ENCODE measurements around the gene LCMT2. TPM values are rescaled to one million over a fixed set of nuclear protein-coding genes. Genes with fewer than 3 reads are reported as not detected.
A peak's percentile ranks its signal among the peaks of the same experiment; 100 is the strongest.

Gene LCMT2
- polyA plus RNA-seq, 1 donor = 8.1 TPM

GRCh38 chr15:43287254-43287653 is 43.1 kb downstream of the LCMT2 start:
- WGBS (ENCODE audit: insufficient coverage, low lambda C conversion rate) = no CpG with 5 or more reads among the region's 15 CpGs

GRCh38 chr15:43286074-43286473 is 44.3 kb downstream of the LCMT2 start:
- Histone ChIP-seq H3K27ac (ENCODE audit: low read length) (no peak overlapping the region), H3K27me3 (ENCODE audit: control insufficient read depth, insufficient read depth, low read length) (peaks cover 5% of the 10 kb centered on the region), H3K9me3 (ENCODE audit: control insufficient read depth, low read depth, low read length) (no peaks in the 10 kb centered on the region), H3K4me1 (ENCODE audit: control insufficient read depth, insufficient read depth, low read length) (no peaks in the 10 kb centered on the region), H3K36me3 (ENCODE audit: control insufficient read depth, insufficient read depth, low read length) (no peaks in the 10 kb centered on the region), H3K4me3 (ENCODE audit: low read length) (no peak overlapping the region)
- WGBS (ENCODE audit: insufficient coverage, low lambda C conversion rate) = no CpG with 5 or more reads among the region's 7 CpGs
- no peak for DNase-seq

More at GRCh38 chr15:43287254-43287653, 43.1 kb downstream of the LCMT2 start:
- H3K36me3 ChIP-seq (ENCODE audit: control insufficient read depth, insufficient read depth, low read length) = no peaks in the 10 kb centered on the region
- no peak for DNase-seq
- H3K4me1 ChIP-seq (ENCODE audit: control insufficient read depth, insufficient read depth, low read length) = no peaks in the 10 kb centered on the region
- H3K27me3 ChIP-seq (ENCODE audit: control insufficient read depth, insufficient read depth, low read length) = peaks cover 10% of the 10 kb centered on the region
- no peaks in the 10 kb centered on the region for H3K9me3 ChIP-seq (ENCODE audit: control insufficient read depth, low read depth, low read length)
- H3K27ac ChIP-seq (ENCODE audit: low read length) = no peak overlapping the region
- H3K4me3 ChIP-seq (ENCODE audit: low read length) = no peak overlapping the region

DNA sequence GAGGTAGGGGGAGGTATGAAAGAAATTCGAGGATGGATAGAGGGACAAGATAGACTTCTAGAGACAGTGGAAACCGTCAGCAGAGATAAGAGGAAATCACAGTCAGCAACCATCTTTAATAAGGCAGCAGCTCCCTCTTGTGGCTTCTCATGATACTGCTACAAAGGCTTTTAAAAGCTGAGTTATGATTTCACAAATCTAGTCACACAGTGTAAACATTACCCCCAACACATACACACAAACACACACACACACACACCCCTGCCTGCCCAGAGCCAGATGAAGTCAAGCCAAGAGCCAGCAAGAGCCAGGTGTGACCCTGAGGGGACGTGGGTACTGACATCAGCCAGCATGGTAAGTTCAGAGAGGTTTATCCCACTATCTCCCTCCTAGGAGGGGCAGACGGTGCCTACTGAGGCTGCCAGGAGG is 44.8 kb downstream of the LCMT2 start:
- Histone ChIP-seq H3K27me3 (ENCODE audit: control insufficient read depth, insufficient read depth, low read length) (peaks cover 7% of the 10 kb centered on the region), H3K27ac (ENCODE audit: low read length) (no peak overlapping the region), H3K9me3 (ENCODE audit: control insufficient read depth, low read depth, low read length) (no peaks in the 10 kb centered on the region), H3K4me3 (ENCODE audit: low read length) (no peak overlapping the region), H3K36me3 (ENCODE audit: control insufficient read depth, insufficient read depth, low read length) (no peaks in the 10 kb centered on the region), H3K4me1 (ENCODE audit: control insufficient read depth, insufficient read depth, low read length) (no peaks in the 10 kb centered on the region)
- no CpG with 5 or more reads among the region's 4 CpGs for WGBS (ENCODE audit: insufficient coverage, low lambda C conversion rate)
- peak; percentile 34 to 44 for DNase-seq

GRCh38 chr15:43283526-43283925 is 46.8 kb downstream of the LCMT2 start:
- no peak for DNase-seq
- no CpG with 5 or more reads among the region's 1 CpG for WGBS (ENCODE audit: insufficient coverage, low lambda C conversion rate)
- Histone ChIP-seq H3K36me3 (ENCODE audit: control insufficient read depth, insufficient read depth, low read length) (no peaks in the 10 kb centered on the region), H3K27ac (ENCODE audit: low read length) (no peak overlapping the region), H3K9me3 (ENCODE audit: control insufficient read depth, low read depth, low read length) (no peaks in the 10 kb centered on the region), H3K4me3 (ENCODE audit: low read length) (no peak overlapping the region), H3K27me3 (ENCODE audit: control insufficient read depth, insufficient read depth, low read length) (peaks cover 7% of the 10 kb centered on the region), H3K4me1 (ENCODE audit: control insufficient read depth, insufficient read depth, low read length) (no peaks in the 10 kb centered on the region)

DNA sequence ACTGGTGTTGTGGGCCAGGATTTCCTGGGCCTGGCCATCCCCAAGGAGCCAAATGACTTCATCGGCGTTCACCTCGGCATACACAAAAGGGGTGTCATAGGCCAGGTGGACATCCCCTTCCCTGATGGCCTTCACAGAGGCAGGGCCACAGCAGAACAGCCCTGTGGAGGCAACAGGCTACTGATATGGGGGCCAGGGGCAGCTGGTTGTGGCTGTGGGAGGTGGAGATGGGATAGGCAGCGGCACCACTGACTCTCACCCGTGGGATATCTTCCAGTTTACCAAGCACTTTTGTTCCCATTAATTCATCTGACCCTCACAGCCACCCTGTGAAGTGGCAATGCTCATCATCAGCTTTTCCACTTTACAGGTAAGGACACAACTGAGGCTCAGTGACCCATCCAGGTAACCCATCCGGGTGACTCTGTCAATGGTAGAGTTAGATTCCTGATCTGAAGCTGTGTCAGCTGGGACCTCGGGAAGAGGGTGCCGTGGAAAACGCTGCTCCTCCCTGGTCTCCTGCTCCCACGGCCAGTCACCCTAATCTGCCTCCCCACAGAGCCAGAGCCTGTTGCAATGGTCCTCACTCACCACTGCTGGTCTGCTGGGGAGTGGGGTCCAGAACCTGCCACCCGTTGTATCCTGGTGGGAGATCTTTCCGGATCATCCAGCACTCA is 48.3 kb downstream of the LCMT2 start:
- Histone ChIP-seq H3K9me3 (ENCODE audit: control insufficient read depth, low read depth, low read length) (no peaks in the 10 kb centered on the region), H3K27ac (ENCODE audit: low read length) (no peak overlapping the region), H3K4me1 (ENCODE audit: control insufficient read depth, insufficient read depth, low read length) (no peaks in the 10 kb centered on the region), H3K27me3 (ENCODE audit: control insufficient read depth, insufficient read depth, low read length) (peaks cover 4% of the 10 kb centered on the region), H3K4me3 (ENCODE audit: low read length) (no peak overlapping the region), H3K36me3 (ENCODE audit: control insufficient read depth, insufficient read depth, low read length) (no peaks in the 10 kb centered on the region)
- no peak for DNase-seq
- WGBS (ENCODE audit: insufficient coverage, low lambda C conversion rate) = no CpG with 5 or more reads among the region's 12 CpGs

DNA sequence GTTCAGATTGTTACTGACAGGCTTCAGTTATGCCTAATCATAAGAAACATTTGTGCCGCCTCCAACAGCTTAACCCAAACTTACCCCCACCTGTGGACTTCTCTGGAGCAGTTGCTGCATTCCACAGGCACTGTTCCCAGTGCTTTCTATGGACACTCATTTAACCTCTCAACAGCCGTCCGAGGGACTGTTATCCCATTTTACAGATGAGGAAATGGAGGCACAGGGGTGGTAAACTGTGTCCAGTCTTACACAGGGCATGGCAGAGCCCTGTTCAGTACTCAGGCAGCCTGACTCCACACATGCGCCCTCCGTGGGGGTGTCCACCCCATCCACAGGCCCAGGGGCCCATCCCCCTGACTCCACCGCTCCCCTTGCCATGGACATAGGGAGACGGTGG is 49.4 kb downstream of the LCMT2 start:
- H3K9me3 ChIP-seq (ENCODE audit: control insufficient read depth, low read depth, low read length) = no peaks in the 10 kb centered on the region
- peaks cover 2% of the 10 kb centered on the region for H3K27me3 ChIP-seq (ENCODE audit: control insufficient read depth, insufficient read depth, low read length)
- WGBS (ENCODE audit: insufficient coverage, low lambda C conversion rate) = no CpG with 5 or more reads among the region's 7 CpGs
- no peak overlapping the region for H3K27ac ChIP-seq (ENCODE audit: low read length)
- H3K4me1 ChIP-seq (ENCODE audit: control insufficient read depth, insufficient read depth, low read length) = no peaks in the 10 kb centered on the region
- DNase-seq = no peak
- no peak overlapping the region for H3K4me3 ChIP-seq (ENCODE audit: low read length)
- H3K36me3 ChIP-seq (ENCODE audit: control insufficient read depth, insufficient read depth, low read length) = no peaks in the 10 kb centered on the region

DNA sequence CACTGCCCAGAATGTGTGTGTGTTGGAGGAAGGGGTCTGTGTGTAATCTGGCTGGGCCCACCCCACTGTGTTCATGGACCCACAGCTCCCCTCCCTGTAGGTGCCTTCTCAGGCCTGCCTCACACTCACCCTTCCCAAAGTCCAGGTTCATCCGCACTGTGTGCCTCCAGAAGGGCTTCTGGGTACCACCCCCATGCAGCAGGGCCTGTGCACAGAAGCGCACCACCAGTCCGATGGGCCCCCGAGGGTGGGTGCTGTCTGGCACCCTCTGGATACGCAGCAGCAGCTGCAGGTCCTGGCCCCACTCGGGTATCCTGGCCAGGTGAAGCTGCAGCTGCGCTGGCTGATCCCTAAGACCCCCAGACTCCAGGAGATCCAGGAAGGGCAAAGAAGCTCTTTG is 50.9 kb downstream of the LCMT2 start:
- Histone ChIP-seq H3K4me1 (ENCODE audit: control insufficient read depth, insufficient read depth, low read length) (no peaks in the 10 kb centered on the region), H3K27me3 (ENCODE audit: control insufficient read depth, insufficient read depth, low read length) (peaks cover 2% of the 10 kb centered on the region), H3K36me3 (ENCODE audit: control insufficient read depth, insufficient read depth, low read length) (no peaks in the 10 kb centered on the region), H3K27ac (ENCODE audit: low read length) (no peak overlapping the region), H3K9me3 (ENCODE audit: control insufficient read depth, low read depth, low read length) (no peaks in the 10 kb centered on the region), H3K4me3 (ENCODE audit: low read length) (no peak overlapping the region)
- DNase-seq = no peak
- WGBS (ENCODE audit: insufficient coverage, low lambda C conversion rate) = no CpG with 5 or more reads among the region's 7 CpGs

GRCh38 chr15:43278869-43279268 is 51.5 kb downstream of the LCMT2 start:
- Histone ChIP-seq H3K36me3 (ENCODE audit: control insufficient read depth, insufficient read depth, low read length) (no peaks in the 10 kb centered on the region), H3K4me1 (ENCODE audit: control insufficient read depth, insufficient read depth, low read length) (no peaks in the 10 kb centered on the region), H3K9me3 (ENCODE audit: control insufficient read depth, low read depth, low read length) (no peaks in the 10 kb centered on the region), H3K27ac (ENCODE audit: low read length) (no peak overlapping the region), H3K27me3 (ENCODE audit: control insufficient read depth, insufficient read depth, low read length) (peaks cover 2% of the 10 kb centered on the region), H3K4me3 (ENCODE audit: low read length) (no peak overlapping the region)
- no peak for DNase-seq
- 80% methylated on average over 1 of the region's 11 CpGs for WGBS (ENCODE audit: insufficient coverage, low lambda C conversion rate)

DNA sequence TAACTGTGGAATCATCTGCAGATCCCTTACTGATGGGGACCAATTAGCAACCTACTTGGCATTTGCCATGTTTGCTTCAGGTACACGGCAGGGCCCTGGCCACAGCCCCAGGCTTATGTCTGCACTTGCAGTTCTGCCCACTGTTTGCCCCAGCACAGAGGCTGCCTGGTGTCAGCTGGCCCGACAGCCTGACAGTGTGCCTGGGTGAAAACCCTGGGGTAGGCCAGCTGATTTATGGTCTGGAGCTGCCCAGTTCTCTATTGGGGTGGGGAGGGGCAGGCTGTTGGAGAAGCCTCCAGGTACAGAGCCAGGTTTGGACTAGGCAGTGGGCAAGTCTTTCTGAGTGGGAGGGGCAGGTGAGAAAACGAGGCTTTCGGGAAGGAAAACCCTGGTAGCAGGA is 52.5 kb downstream of the LCMT2 start:
- no CpG with 5 or more reads among the region's 4 CpGs for WGBS (ENCODE audit: insufficient coverage, low lambda C conversion rate)
- Histone ChIP-seq H3K4me3 (ENCODE audit: low read length) (no peak overlapping the region), H3K27me3 (ENCODE audit: control insufficient read depth, insufficient read depth, low read length) (peaks cover 2% of the 10 kb centered on the region), H3K4me1 (ENCODE audit: control insufficient read depth, insufficient read depth, low read length) (no peaks in the 10 kb centered on the region), H3K36me3 (ENCODE audit: control insufficient read depth, insufficient read depth, low read length) (no peaks in the 10 kb centered on the region), H3K27ac (ENCODE audit: low read length) (no peak overlapping the region), H3K9me3 (ENCODE audit: control insufficient read depth, low read depth, low read length) (no peaks in the 10 kb centered on the region)
- DNase-seq = no peak

GRCh38 chr15:43277231-43277823 is 53.0 kb downstream of the LCMT2 start:
- no peak overlapping the region for H3K4me3 ChIP-seq (ENCODE audit: low read length)
- peaks cover 2% of the 10 kb centered on the region for H3K27me3 ChIP-seq (ENCODE audit: control insufficient read depth, insufficient read depth, low read length)
- H3K36me3 ChIP-seq (ENCODE audit: control insufficient read depth, insufficient read depth, low read length) = no peaks in the 10 kb centered on the region
- H3K9me3 ChIP-seq (ENCODE audit: control insufficient read depth, low read depth, low read length) = no peaks in the 10 kb centered on the region
- DNase-seq = no peak
- H3K4me1 ChIP-seq (ENCODE audit: control insufficient read depth, insufficient read depth, low read length) = no peaks in the 10 kb centered on the region
- no peak overlapping the region for H3K27ac ChIP-seq (ENCODE audit: low read length)
- 100% methylated on average over 1 of the region's 10 CpGs for WGBS (ENCODE audit: insufficient coverage, low lambda C conversion rate)

Data from large intestine (tissue), 3 donors.